WERI-Rb-1 (cell line): ENCODE measurements around the gene ZNRF1.

Source experiments
- DNase-seq: peaks from one replicate; pipeline ENCODE4 v3.0.0-alpha.2; 2020
- H3K27ac ChIP-seq: fragments of 250-450 bp; sonication (Bioruptor Pico); 2 replicates; pipeline ENCODE4 v1.5.1; 2020; ENCODE audit warnings: mild to moderate bottlenecking, moderate library complexity
- H3K27me3 ChIP-seq: fragments of 250-450 bp; sonication (Bioruptor Pico); 2 replicates; pipeline ENCODE4 v1.5.1; 2021; ENCODE audit warnings: mild to moderate bottlenecking, low read depth, moderate library complexity; ENCODE audit not compliant: insufficient read depth, severe bottlenecking
- H3K36me3 ChIP-seq: fragments of 250-450 bp; sonication (Bioruptor Pico); 2 replicates; pipeline ENCODE4 v1.5.1; 2020; ENCODE audit warnings: mild to moderate bottlenecking, moderate library complexity
- H3K4me3 ChIP-seq: 2 replicates; pipeline ENCODE4 v1.5.1; 2011; ENCODE audit warnings: low read depth, mild to moderate bottlenecking, control low read depth, low read length
- H3K9me3 ChIP-seq: fragments of 250-450 bp; sonication (Bioruptor Pico); 2 replicates; pipeline ENCODE4 v1.5.1; 2021; ENCODE audit warnings: mild to moderate bottlenecking, moderate library complexity; ENCODE audit not compliant: severe bottlenecking
- CTCF ChIP-seq: IDR thresholded peaks from 2 replicates; pipeline ENCODE4 v1.5.1; 2011; ENCODE audit warnings: low read depth, mild to moderate bottlenecking, control low read depth, inconsistent platforms, low read length

The ZNRF1 gene

GRCh38 chr16:75052481-75053202 is 53.8 kb downstream of the ZNRF1 start:
- Histone ChIP-seq H3K4me3 (no peak overlapping the region), H3K9me3 (no peaks in the 10 kb centered on the region), H3K27ac (no peak overlapping the region), H3K36me3 (no peaks in the 10 kb centered on the region; the same call in 1 of the 2 replicates), H3K27me3 (no peaks in the 10 kb centered on the region)
- TF ChIP-seq CTCF, result no peak
- no peak for DNase-seq

GRCh38 chr16:75053791-75054555 is 55.1 kb downstream of the ZNRF1 start:
- no peak overlapping the region for H3K4me3 ChIP-seq
- H3K9me3 ChIP-seq, result no peaks in the 10 kb centered on the region
- H3K27me3 ChIP-seq, result no peaks in the 10 kb centered on the region
- no peak overlapping the region for H3K27ac ChIP-seq
- H3K36me3 ChIP-seq, result no peaks in the 10 kb centered on the region; the same call in 1 of the 2 replicates
- TF ChIP-seq CTCF, result no peak
- DNase-seq, result no peak

GRCh38 chr16:75054556-75054947 is 55.7 kb downstream of the ZNRF1 start:
- no peak for DNase-seq
- Histone ChIP-seq H3K27me3 (no peaks in the 10 kb centered on the region), H3K27ac (no peak overlapping the region), H3K36me3 (no peaks in the 10 kb centered on the region; the same call in 1 of the 2 replicates), H3K4me3 (no peak overlapping the region), H3K9me3 (no peaks in the 10 kb centered on the region)
- TF ChIP-seq CTCF, result no peak

GRCh38 chr16:75058806-75059205 is 60.0 kb downstream of the ZNRF1 start:
- no peak overlapping the region for H3K27ac ChIP-seq
- H3K9me3 ChIP-seq, result no peaks in the 10 kb centered on the region
- no peak for TF ChIP-seq CTCF
- H3K4me3 ChIP-seq, result no peak overlapping the region
- no peak for DNase-seq
- no peaks in the 10 kb centered on the region for H3K27me3 ChIP-seq
- H3K36me3 ChIP-seq, result no peaks in the 10 kb centered on the region

- DNase-seq, result no peak
- H3K36me3 ChIP-seq, result no peaks in the 10 kb centered on the region
- H3K27ac ChIP-seq, result no peak overlapping the region
- H3K27me3 ChIP-seq, result no peaks in the 10 kb centered on the region
- no peak for TF ChIP-seq CTCF
- no peaks in the 10 kb centered on the region for H3K9me3 ChIP-seq
- H3K4me3 ChIP-seq, result no peak overlapping the region
Observed at GRCh38 chr16:75059411-75059810, 60.6 kb downstream of the ZNRF1 start.
